HG02623 (cell line): ENCODE data around the gene CMSS1.

Experiments used
- ATAC-seq: cut with Tn5 transposase; IDR thresholded peaks from one replicate; pipeline ENCODE4 v1.9.1; 2021; ENCODE audit warnings: moderate library complexity; ENCODE audit not compliant: unreplicated experiment

The CMSS1 gene

GRCh38 chr3:99899603-99900002 lies 81.9 kb downstream of the CMSS1 start:
- ATAC-seq: no peak

- no peak for ATAC-seq
Measured at GRCh38 chr3:99900248-99900647, 82.6 kb downstream of the CMSS1 start.

GRCh38 chr3:99901200-99901926 lies 83.7 kb downstream of the CMSS1 start:
- ATAC-seq: no peak

GRCh38 chr3:99902091-99902490 lies 84.4 kb downstream of the CMSS1 start:
- no peak for ATAC-seq

- no peak for ATAC-seq
Measured at GRCh38 chr3:99903869-99904268, 86.2 kb downstream of the CMSS1 start.

GRCh38 chr3:99907959-99908544 lies 90.4 kb downstream of the CMSS1 start:
- no peak for ATAC-seq

- no peak for ATAC-seq
Measured at GRCh38 chr3:99909714-99910495, 92.2 kb downstream of the CMSS1 start.

GRCh38 chr3:99910752-99911290 lies 93.2 kb downstream of the CMSS1 start:
- no peak for ATAC-seq

GRCh38 chr3:99911433-99911832 lies 93.8 kb downstream of the CMSS1 start:
- no peak for ATAC-seq

- no peak for ATAC-seq
Measured at GRCh38 chr3:99915906-99916432, 98.3 kb downstream of the CMSS1 start.

- no peak for ATAC-seq
Measured at GRCh38 chr3:99918715-99919114, 101.1 kb downstream of the CMSS1 start.

GRCh38 chr3:99919694-99920093 lies 102.0 kb downstream of the CMSS1 start:
- ATAC-seq: no peak

GRCh38 chr3:99920481-99921376 lies 103.1 kb downstream of the CMSS1 start:
- ATAC-seq: no peak

GRCh38 chr3:99921377-99921695 lies 103.7 kb downstream of the CMSS1 start:
- no peak for ATAC-seq

GRCh38 chr3:99921986-99922385 lies 104.3 kb downstream of the CMSS1 start:
- ATAC-seq: no peak

- no peak for ATAC-seq
Measured at GRCh38 chr3:99923873-99924272, 106.2 kb downstream of the CMSS1 start.

GRCh38 chr3:99925584-99926230 lies 108.0 kb downstream of the CMSS1 start:
- ATAC-seq: no peak

- ATAC-seq: no peak
Measured at GRCh38 chr3:99927671-99928457, 110.2 kb downstream of the CMSS1 start.
